ENCODE measurements around the gene ZNF30.
"Not testable (repeated sequence)": the region's sequence is repeated elsewhere in the genome, so short reads cannot be mapped to it uniquely, and the experiment has no call there.

ZNF30 gene

DNA sequence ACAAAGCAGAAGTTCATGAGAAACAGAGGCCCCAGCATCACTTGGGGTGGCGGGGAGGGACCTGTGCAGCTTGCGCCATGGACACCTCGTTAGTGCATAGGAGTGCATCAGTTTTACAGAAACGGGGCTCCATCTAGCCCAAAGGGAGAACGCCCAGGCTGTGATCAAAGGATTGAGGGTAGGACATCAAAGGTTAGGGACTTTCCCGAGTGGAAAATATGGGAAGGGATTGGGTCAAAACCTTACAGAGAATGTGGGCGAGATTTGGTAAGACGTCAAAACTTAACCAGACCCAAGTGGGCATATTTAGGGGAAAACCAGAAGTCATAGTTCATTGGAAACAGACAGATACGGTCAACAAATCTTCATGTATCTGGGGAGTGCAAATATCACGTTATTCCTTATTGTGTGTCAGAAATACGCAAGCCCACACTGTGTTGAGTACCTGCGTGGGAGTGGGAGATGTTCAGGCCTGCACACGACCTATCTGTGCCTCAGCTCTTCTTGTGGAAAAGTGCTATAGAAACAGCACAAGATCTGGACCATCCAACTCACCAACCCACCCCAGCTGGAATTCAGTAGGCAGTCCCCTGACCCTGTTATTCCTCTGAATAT lies 64.0 kb downstream of the ZNF30 start:
- DNase-seq = no peak

GRCh38 chr19:34991542-34992333 lies 65.0 kb downstream of the ZNF30 start:
- DNase-seq = no peak

DNA sequence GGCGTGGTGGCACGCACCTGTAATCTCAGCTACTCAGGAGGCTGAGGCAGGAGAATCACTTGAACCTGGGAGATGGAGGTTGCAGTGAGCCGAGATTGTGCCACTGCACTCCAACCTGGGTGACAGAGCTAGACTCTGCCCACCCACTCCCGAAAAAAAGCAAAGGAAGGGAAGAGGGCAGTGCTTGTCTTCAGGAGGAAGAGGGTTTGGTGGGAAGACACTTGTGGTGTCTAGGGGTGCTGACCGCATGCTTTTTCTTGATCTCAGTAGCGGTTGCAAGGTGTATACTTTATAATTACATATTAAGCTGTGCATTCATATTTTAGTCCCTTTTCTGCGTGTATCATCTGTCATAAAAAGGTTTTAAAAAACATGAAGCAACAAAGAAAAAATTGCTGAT lies 65.9 kb downstream of the ZNF30 start:
- DNase-seq = not testable (repeated sequence)

- no peak for DNase-seq
Observed at GRCh38 chr19:34994286-34994642, 67.6 kb downstream of the ZNF30 start.

All from NCI-H1105 (cell line).